Upper lobe of right lung (tissue), 1 donor: ENCODE measurements around the gene TPD52L1. TPM values are rescaled to one million over a fixed set of nuclear protein-coding genes. Genes with fewer than 3 reads are reported as not detected.

Source experiments
- ATAC-seq: fragments of 200-7000 bp; cut with Tn5 transposase; one replicate; pipeline ENCODE4 v1.9.1; 2020; ENCODE audit warnings: mild to moderate bottlenecking, moderate library complexity
- DNase-seq: peaks from one replicate; pipeline ENCODE4 v3.0.0-alpha.2; 2020
- H3K27ac ChIP-seq: fragments of 200-600 bp; one replicate; pipeline ENCODE4 v1.8.0; 2022
- H3K27me3 ChIP-seq: fragments of 200-600 bp; one replicate; pipeline ENCODE4 v1.8.0; 2022; ENCODE audit warnings: mild to moderate bottlenecking
- H3K36me3 ChIP-seq: fragments of 200-600 bp; one replicate; pipeline ENCODE4 v1.8.0; 2022
- H3K4me1 ChIP-seq: fragments of 200-600 bp; one replicate; pipeline ENCODE4 v1.8.0; 2022
- H3K4me3 ChIP-seq: fragments of 200-600 bp; one replicate; pipeline ENCODE4 v1.8.0; 2022; ENCODE audit warnings: mild to moderate bottlenecking
- H3K9me3 ChIP-seq: fragments of 200-600 bp; one replicate; pipeline ENCODE4 v1.8.0; 2022
- CTCF ChIP-seq: fragments of 200-600 bp; IDR thresholded peaks from one replicate; pipeline ENCODE4 v1.8.0; 2022; ENCODE audit warnings: antibody characterized with exemption
- intact Hi-C: fragments of 100-400 bp; cut with DNase I; formaldehyde crosslinking; loops from one replicate; pipeline ENCODE4 v1.11.0; 2022
- total RNA-seq: library from RNA; stranded (reverse); fragmentation: NEBNext Ultra II Directional; extraction: Animal tissue kit (Norgen Biotek cat#: 25700); gene quantifications from one replicate; pipeline ENCODE4 v1.2.1, GENCODE V29; 2021
- donor health status: DM: no; HTN: yes; CAD: no; lungs with severe emphysema.

TPD52L1 gene
- total RNA-seq, 1 donor from 2014 or later: 24.5 TPM

DNA sequence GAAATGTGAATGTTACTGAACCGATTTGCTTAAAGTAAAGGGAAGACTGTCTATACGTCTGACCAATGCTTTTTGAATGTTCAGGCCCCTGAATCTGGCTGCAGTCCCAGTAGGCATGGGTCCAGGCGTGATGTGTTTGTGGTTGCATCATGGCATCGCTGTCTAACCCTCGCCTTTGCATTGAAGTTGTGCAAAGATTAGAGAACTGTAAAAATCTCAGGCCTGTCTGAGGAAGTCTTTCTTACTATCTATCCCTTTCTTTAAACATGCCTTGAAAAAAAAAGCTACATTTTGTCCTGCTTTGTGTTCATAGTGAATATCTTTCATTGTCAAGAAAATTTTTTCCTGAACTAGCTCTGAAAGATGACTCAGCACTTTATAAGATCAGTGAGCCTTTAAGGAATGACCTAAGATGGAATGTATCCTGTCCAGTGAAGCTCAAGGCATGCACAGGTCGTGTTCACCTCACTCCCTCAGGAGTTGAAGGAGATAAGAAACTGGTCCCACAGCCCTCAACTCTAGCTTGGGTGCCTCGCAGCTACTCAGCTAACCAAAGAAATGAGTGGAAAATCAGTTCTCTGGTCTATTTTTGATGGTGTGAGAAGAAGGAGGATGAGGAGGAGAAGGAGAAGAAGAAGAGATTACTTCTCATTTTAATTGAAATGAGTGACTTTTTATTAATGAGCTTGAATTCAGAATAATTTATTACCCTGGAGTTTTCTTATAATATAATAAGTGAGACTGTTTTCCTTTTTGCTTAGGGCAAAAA, 48.6 kb downstream of the TPD52L1 start:
- no peaks in the 10 kb centered on the region for H3K36me3 ChIP-seq
- no peaks in the 10 kb centered on the region for H3K9me3 ChIP-seq
- TF ChIP-seq CTCF: no peak
- H3K4me3 ChIP-seq: no peak overlapping the region
- H3K27ac ChIP-seq: peak overlapping the region; percentile 28
- ATAC-seq (peak; percentile 58), DNase-seq (peak; percentile 81)
- H3K27me3 ChIP-seq: no peaks in the 10 kb centered on the region
- peaks cover 28% of the 10 kb centered on the region for H3K4me1 ChIP-seq
- intact Hi-C loops: no loop called here

- H3K4me3 ChIP-seq: no peak overlapping the region
- ATAC-seq (no peak), DNase-seq (no peak)
- intact Hi-C loops: no loop called here
- H3K27me3 ChIP-seq: no peaks in the 10 kb centered on the region
- H3K9me3 ChIP-seq: no peaks in the 10 kb centered on the region
- H3K36me3 ChIP-seq: no peaks in the 10 kb centered on the region
- no peak for TF ChIP-seq CTCF
- H3K4me1 ChIP-seq: peaks cover 15% of the 10 kb centered on the region
- H3K27ac ChIP-seq: no peak overlapping the region
These were observed 49.8 kb downstream of the TPD52L1 start for GRCh38 chr6:125203395-125203794.

DNA sequence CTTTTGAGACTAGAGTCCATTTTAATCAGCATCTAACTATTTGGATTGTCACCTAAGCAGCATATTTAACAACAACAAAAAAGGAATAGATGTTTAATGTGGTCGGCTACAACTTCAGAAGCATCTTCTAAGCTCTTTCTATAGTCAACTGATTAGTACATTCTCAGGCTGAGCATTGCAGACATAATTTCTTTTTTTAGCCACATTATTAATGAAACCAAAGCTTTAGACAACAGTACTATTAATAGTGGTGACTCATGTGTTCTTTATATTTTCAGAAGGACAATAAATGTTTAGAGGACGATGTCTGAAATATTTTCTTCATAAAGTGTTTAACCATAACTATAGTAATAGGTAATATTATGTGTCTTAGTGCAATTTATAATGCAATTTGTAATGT, 52.4 kb downstream of the TPD52L1 start:
- intact Hi-C loops: no loop called here
- H3K9me3 ChIP-seq: no peaks in the 10 kb centered on the region
- TF ChIP-seq CTCF: no peak
- ATAC-seq (no peak), DNase-seq (no peak)
- H3K36me3 ChIP-seq: no peaks in the 10 kb centered on the region
- no peak overlapping the region for H3K4me3 ChIP-seq
- no peak overlapping the region for H3K27ac ChIP-seq
- H3K27me3 ChIP-seq: no peaks in the 10 kb centered on the region
- peaks cover 14% of the 10 kb centered on the region for H3K4me1 ChIP-seq

DNA sequence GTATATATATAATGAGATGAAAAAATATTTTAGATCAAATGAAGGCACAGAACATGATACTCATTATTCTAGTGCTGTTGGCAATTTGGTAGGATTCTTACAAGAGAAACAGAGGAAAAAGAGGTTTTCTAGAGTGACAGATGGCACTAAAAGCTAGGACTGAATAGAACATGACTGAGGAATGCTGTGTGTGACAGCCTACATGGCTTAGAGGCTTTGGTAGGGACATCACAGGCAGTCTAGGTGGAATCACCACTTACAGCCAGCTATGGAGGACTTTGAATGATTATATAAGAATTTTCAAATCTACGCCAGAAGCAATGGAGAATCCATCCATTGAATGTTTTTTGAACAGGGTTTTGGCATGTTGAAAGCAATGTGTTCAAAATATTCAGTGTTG, 52.8 kb downstream of the TPD52L1 start:
- H3K36me3 ChIP-seq: no peaks in the 10 kb centered on the region
- ATAC-seq (no peak), DNase-seq (no peak)
- intact Hi-C loops: no loop called here
- H3K9me3 ChIP-seq: no peaks in the 10 kb centered on the region
- H3K4me1 ChIP-seq: peaks cover 11% of the 10 kb centered on the region
- no peaks in the 10 kb centered on the region for H3K27me3 ChIP-seq
- TF ChIP-seq CTCF: no peak
- H3K27ac ChIP-seq: no peak overlapping the region
- H3K4me3 ChIP-seq: no peak overlapping the region

- no peak for DNase-seq
- ATAC-seq: no peak
- H3K27me3 ChIP-seq: no peaks in the 10 kb centered on the region
These were observed 54.4 kb downstream of the TPD52L1 start for GRCh38 chr6:125207956-125208355.

More at GRCh38 chr6:125207956-125208355, 54.4 kb downstream of the TPD52L1 start:
- Histone ChIP-seq H3K27ac (no peak overlapping the region), H3K9me3 (no peaks in the 10 kb centered on the region), H3K4me3 (no peak overlapping the region), H3K36me3 (no peaks in the 10 kb centered on the region), H3K4me1 (no peaks in the 10 kb centered on the region)
- intact Hi-C loops: no loop called here
- TF ChIP-seq CTCF: no peak
